Kidney capillary endothelial cell (primary cell): Measurements from ENCODE around the gene MGME1.

Experiments
- DNase-seq: peaks from one replicate; pipeline ENCODE4 v3.0.0-alpha.2; 2018; ENCODE audit warnings: low spot score

The MGME1 gene

DNA sequence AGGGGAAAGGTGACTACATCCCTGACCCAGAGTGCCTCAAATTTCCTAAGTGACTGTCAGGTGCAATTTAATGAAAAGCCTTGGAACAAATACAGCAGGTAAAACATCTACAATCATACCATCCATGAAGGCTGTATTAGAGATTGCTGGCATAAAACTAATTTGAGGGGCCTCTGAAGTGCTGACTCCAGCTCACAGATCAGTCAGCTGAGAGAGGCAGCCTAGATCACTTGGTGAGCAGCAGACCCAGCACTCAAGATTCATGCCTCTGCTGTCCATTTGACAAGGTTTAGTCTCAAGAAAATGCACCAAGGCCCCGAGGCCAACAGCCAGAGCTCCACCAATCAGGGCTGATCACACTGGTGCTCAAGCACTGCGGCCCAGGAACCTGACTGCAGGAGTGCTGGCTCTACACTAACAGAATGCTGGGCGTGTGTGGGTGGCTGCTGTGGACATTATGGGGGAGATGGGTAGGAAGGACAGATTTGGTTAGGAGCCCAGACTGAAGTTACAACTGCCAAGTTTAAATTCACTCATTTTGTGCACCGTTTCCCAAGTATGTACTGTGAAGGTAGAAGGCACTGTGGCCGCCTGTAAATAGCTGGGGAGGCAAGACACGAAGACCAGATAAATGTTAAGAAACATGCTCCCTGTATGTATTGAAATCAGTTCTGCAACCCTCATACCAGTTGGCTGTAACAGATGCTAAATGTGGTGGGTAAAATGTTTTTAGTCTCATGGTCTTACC, 28.4 kb upstream of the MGME1 start:
- DNase-seq: no peak

DNA sequence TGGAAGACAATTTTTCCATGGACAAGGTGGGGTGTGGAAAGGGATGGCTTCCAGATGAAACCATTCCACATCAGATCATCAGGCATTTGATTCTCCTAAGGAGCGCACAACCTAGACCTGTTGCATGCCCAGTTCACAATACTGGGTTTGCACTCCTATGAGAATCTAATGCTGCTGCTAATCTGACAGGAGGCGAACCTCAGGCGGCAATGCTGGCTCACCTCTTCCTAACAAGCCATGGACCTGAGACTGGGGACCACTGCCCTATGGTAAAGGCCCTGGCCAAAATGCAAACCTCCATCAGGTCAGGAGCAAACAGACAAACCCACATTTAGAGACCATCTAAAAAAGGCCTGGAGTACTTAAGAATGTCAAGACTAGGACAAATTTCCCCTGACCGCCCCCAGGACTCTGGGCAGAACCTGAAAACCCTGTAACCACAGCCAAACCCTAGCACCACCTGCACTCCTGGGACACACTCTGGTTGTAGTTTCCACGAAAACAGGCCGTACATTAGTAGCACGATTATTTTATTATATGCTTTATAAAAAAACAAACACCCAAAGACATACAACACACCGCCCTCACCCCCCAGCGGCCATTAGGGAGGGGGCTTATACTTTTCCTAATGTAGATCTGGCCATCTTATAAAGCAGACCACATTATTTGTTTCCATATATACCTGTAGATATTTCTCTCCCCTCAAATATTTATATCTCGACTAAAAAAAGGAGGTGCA, 27.6 kb upstream of the MGME1 start:
- no peak for DNase-seq

DNA sequence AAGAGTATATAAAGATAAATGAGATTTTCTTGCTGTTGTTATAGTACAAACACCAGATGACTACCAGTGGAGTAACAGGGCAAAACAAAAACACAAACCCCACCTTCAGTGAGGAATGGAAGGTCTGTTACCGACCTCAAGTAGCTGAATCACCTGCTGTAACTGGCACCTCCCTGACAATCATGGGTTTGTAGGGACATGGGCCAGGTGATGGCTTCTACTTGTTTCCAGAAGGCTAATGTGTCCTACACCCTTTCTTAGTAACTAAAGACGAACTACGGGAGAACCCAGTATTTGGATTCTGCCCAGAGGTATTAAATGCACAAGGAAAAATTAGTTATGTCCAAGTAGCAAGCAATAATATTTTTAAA, 27.0 kb upstream of the MGME1 start:
- no peak for DNase-seq

DNA sequence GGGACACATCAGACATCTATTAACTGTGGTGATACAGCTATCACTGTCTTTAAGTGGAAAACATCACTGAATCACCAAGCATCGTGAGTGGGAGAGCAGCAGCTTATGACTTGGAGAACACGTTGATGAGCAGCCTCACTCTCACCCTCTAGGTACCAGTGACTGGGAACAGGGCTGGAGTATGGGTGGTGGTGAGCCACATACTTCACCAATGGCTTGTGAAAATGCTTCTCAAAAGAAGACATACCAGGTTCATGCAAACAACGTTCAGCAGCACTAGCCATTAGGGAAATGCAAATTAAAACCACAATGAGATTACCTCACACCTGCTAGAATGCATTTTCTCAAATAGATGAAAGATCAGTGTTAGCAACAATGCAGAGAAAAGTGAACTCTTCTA, 25.5 kb upstream of the MGME1 start:
- DNase-seq: no peak

DNA sequence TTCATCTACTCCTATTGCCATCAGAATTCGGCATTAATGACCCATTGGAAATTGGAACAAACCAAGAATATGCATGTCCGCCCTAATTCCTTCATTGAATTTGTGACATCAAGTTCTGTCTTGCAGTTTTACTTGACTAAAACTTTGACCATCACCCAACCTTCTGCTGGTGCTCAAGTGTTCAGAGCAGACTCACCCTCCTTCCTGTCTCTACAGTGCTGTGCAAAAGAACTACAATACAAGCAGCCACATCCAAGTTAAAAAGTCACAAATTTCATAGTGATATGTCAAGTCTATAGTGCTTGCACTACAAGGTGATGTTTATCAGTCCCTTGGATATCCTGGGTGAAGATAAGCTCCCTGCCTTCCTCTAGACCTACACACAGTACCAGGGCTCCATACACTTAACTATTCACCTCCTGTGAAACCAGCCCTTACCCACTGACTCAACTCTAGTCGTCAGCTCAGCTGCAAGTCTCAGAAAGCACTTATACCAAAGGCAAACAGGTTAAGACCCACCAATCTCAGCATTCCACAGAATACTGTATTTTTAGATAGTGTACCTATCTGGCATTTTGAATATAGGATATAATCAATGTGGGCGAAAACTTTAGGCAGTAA, 23.9 kb upstream of the MGME1 start:
- DNase-seq: no peak

DNA sequence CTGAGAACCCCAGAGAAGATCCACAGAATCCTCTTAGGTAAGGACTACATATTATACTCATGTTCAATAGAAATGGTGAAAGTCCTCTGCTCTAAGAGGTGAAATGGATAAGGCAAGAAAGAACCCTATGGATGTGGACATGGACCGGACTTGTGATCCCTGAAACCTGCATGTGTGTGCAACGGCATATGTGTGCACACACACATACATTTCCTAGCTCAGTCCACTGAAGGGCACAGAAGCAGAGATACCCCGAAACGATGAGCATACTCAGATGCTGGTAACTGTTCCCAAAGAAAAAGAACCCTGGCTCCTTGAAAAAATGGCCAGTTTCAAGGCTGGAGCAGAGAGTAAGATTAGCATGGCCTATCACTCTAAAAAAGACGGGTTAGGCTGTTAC, 22.8 kb upstream of the MGME1 start:
- no peak for DNase-seq

DNA sequence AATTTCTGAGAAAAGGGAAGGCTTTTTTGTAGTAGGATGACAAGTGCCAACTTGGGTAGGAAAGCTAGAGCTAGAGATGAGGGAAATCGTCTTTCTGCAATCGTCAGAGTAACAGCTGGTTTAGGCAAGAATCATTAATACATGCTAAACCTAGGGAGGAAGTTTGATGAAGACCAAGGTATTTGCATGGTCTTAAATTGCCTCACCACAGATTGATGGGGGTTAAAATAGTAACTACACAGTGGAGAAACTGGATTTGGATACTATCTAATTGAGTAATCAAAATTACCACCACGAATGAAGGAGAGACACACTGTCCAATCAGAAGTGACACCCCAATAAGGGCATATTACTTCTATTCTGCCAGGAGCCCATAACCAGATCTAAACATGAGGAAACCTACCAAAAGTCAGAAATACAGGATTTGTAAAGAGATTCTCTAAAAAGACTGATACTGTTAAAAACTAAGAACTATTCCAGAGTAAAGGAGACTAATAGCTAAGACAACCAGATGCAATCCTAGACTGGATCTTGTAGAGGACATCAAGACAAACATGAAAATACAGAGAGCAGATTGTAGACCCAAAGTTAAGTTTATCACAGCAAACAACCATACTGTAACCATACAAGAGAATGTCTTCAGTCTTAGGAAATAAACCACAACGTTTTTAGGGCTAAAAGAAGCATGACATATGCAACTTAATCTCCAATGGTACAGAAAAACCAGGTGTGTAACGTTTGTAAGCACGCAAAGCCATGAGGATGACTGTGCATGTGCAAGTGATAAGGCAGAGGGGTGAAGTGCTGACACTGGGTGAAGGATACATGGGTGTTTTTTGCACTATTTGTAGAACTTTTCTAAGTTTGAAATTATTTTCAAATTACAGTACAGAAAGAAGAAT, 22.0 kb upstream of the MGME1 start:
- DNase-seq: no peak

DNA sequence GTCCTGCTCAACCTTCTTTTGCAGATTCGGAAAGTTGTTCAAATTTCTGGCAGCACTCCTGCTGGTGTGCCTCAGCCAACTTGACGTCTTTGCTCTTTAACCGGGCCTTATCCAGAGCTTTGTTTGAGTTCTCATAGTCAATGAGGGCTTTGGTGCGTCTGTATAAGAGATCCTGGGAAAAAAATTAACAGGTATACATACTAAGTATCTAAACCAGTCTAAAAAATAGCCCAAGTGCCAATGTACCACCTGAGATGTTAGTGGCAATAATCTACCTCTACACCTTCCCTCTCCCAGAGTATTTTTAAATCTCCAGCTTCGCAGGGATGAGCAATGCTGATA, 21.4 kb upstream of the MGME1 start:
- no peak for DNase-seq

DNA sequence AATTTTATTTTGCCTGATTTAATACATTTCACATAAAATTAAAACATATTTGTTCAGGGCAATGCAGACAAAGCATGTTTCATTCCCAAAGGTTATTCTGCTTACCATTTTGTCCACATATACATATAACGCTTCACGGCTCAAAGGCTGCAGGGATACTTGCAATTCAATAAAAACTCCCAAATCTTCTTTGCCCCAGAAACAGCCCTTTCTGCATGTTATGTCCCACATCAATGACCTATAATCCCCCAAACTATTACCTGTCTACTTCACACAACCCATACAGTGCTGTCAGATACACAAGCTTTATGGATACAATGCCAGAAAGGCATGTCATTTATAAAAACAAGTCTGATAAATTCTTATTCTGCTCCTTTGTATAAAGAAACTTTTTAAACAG, 20.4 kb upstream of the MGME1 start:
- no peak for DNase-seq

DNA sequence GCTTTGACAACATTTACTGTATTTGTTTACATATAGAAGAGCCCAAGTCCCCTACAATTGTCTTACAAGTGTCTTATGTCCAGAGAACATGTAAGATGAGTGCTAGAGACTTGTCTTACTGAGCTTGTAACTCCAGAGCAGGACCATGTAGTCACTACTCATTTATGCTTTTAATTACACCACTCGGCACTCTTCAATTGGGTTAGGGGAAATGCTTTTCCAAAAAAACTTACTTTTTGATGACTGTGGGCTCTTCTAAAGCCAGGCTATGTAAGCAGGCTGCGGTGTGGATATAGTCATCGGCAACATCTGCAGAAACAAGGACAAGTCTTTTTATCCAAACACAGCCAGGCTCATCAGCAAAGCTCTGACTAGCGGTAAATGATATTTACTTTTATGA, 18.9 kb upstream of the MGME1 start:
- DNase-seq: no peak

DNA sequence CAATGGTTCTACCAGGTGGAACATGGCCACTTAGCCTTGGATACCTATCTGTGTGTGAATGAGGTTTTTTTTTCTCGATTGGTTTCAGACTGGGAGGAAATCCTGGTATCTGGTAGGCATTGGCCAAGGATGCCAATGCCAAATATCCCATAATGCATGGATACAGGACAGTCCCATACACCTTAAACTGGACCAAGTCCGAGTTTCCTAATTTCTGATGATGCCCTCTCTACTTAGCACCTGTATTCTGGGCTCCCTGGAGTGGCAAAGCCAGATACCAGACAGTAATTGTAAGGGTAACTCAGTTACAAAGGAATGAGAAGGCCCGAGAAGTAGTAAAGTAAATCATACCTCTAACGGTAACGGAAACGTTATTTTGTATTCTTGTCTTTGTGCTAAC, 18.1 kb upstream of the MGME1 start:
- DNase-seq: no peak

DNA sequence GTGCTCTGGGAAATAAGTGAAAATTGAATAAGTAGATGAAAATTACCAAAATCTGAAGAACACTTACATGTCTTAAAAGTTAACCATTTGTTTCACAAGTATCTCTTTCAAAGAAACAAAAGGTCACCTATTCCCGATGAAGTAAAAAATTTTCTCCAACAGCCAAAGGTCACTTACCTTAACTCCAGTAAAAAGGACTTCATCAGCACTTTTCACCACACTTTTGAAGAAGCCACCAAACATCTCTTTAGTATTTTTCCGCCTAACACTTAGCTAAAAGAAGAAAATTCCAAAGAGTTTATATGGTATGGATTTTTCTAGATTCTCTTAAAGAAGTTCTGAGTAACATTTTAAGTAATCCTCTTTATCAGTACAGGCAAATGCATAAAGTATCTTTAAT, 17.5 kb upstream of the MGME1 start:
- DNase-seq: no peak

DNA sequence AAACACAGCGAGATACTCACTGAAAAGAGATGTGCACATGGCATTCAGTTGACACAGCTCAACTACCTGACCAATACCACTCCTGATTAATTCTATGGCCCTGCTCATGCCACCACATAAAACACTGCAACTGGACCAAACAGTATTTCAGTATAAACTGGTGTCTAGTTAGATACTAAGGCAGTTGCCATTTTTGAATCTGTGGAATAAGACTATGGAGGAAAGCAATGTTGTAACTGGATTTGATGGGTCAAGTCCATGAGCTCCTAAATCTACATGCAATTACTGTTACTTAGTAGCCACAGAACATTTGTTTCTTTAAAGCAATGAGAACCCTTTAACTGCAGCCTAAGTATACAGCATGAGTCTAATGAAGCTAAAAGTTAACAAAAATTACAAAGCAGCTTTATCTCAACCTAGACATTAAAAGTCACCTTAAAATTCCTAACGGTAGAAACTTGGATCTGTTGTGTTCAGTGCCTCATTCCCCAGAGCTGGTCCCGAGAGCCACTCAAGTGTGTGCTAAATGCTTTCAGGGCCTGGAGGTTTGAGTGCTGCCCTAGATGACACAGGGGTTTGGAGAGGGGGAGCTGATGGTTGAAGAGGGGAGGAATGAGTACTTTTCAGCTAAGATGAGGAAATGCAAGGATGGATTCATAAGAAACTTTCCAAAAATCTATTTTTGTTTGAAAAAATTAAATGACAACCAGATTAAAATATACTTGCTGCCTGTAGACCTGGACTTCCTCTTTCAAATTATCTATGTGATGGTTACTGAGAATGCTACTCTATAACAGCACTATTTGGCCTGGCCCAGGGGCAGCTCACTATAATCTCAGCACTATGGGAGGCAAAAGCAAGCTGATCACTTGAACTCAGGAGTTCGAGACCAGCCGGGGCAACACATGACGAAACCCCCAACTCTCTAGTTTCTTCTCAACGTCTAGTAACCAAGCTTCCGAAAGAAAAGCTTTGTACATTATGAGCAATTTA, 15.8 kb upstream of the MGME1 start:
- DNase-seq: no peak

DNA sequence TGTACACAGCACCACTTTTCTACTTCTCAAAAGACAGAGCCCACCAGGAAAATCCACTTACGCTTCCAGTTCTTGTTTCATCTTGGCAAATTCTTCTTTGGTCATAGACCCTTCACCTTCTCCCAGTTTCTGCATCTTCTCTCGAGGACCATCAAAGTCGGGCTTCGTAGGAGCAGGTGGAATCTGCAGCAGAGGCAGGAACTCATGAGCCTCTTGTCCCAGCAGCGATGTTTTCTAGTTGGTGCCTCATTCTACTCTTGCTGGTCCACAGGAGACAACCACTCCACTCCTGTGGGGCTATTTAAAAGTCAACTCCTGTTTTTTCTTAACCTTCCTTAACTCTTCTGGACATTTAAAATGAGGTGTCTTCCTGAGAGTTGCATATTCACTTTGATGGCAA, 14.9 kb upstream of the MGME1 start:
- no peak for DNase-seq

DNA sequence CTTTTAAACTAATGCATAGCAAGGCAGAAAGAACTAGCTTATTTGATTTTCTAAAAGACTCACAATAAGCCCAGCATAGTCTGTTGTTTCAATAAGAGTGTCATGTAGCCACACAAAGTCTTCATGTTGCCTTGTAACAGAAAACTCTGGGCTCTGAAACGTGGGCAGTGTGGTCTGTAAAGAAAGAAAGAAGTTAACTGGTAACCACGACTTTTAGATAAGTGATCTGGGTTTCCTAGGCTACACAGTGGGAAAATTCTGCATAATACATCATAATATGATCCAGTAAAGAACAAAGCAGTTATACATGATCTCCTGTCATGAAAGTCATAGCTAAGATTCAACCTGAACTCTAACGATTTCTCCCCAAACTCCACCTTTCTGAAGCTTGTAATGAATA, 13.5 kb upstream of the MGME1 start:
- no peak for DNase-seq

DNA sequence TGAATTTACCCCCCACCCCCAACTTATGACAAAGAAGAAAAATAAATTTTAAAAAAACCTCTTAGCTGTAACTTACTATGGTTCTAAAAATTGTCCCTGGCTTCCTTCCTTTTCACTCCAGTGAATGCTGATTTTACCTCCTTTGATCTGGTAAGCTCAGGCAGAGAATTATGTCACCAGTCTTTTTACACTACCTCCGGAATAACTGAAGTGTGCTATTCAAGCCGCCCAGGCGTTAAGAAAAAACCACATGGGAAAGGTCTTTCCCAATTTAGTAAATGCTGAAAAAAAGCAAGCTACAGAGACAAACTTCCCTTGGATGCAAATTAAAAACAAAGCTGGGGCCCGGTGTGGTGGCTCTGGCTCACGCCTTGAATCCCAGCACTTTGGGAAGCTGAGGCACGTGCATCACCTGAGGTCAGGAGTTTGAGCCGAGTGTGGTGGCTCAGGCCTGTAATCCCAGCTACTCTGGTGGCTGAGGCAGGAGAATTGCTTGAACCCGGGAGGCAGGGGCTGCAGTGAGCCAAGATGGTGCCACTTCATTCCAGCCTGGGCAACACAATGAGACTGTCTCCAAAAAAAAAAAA, 12.6 kb upstream of the MGME1 start:
- DNase-seq: no peak

DNA sequence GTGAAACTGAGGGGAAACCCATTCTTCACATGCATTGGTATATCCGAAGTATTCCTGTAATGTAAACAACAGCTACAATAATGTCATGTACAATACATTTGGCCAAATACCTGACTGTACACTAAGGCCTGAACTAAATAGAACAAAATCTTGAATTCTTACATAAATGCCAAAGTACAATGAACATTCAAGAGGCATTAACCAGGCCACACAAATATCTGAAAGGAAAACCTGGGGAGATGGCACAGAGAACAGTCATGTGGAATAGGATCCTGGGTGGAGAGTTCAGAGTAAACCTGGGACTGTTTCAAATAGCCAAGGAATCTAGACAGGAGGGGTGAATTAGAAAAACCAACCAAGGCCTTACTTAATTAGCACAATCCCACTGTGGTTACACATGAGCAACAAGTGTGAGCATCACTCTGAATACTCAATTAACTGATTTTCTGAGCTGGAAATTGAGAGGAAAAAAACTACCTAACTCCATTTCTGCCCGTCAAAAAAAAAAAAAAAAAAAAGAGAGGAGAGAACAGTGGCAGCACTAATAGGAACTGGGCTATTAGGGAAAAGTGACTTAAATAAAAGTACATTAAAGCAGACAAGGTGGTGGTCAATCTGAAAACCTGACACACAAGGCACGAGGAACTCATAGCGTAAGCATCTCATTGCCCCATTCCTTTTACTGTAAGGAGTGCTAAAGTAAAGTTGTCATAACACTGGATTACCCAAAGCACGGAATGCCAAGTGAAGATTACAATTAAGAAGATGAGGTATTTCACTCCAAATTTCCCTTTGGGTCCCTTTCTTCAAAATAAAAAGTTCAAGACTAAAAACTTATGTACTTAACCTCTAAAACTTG, 11.1 kb upstream of the MGME1 start:
- no peak for DNase-seq

DNA sequence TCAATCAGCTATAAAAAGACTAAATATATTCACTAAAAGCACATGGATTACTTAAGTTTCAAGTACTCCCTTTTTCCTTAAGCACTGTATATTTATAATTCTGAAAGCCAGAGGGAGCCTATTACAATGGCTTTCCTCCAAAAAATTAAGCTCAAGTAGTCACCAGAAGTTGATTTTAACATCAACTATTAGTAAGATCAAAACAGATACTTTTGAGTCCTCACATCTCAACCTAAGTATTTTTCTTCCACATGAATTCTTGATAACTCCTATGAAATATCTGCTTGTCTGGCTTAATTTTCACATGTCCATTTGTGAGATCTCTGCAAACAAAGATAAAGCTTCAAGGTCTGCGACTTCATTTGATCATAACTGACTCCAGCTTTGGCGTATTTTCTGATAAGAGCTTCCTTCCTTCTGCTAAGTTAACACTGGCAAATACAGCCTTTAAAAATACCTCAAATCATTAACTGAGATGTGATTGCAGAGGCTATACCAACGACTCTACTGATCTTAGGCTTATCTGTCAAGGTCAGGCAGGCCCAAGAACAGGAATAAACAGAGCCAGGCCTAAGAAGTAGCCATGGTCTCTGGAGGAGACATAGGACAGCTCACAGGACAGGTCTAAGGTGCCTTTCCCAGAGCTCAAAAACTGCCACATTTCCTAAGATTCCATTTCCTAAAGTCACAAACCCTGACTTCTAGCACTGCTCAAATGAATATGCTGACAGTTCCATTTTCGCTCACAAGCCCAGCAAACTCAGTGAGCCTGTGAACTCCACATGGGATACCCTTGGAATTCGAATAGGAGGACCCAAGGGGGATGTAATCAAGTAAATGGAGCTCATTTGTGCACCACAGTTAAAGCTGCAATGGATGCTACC, 10.2 kb upstream of the MGME1 start:
- no peak for DNase-seq

DNA sequence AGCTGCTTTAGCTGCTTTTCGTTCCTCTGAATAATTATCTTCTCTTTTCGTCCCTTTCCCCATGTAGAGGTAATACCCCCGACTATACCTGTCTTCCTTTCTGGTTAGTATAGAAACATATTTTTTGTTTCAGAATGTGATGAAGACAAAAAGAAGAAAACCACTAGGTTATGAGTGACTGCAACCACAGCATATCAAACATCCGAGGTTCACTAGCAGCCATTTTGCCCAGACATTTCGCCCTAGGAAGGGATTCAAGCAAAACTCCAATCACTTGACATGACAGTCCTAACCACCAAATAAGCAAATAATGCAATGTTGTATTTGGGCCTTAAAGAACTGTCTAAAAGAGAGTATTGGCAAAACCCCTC, 9.6 kb upstream of the MGME1 start:
- DNase-seq: no peak
